ENCODE measurements around the gene SLC6A19. TPM values are rescaled to one million over a fixed set of nuclear protein-coding genes. Genes with fewer than 3 reads are reported as not detected.

SLC6A19 gene
- total RNA-seq, 1 experiment from 2014 or later: not detected

- Histone ChIP-seq H3K36me3 (ENCODE audit: insufficient read depth, low read length, poor library complexity, severe bottlenecking) (no peaks in the 10 kb centered on the region), H3K4me1 (ENCODE audit: insufficient read depth, low read length, poor library complexity, severe bottlenecking) (no peaks in the 10 kb centered on the region), H3K9me3 (ENCODE audit: low read depth, low read length, poor library complexity, severe bottlenecking) (no peaks in the 10 kb centered on the region), H3K27me3 (replicated peaks; ENCODE audit: insufficient read depth, low read depth, low read length, poor library complexity) (no peaks in the 10 kb centered on the region), H3K4me3 (ENCODE audit: low read depth, low read length, poor library complexity, severe bottlenecking) (no peak overlapping the region), H3K27ac (ENCODE audit: low read depth, low read length, poor library complexity, severe bottlenecking) (no peak overlapping the region)
- TF ChIP-seq CTCF (conservative IDR thresholded peaks at IDR 0.05; ENCODE audit: low read depth, low read length) (no peak), EZH2 (IDR thresholded peaks at IDR 0.05; ENCODE audit: borderline replicate concordance, low read depth, low read length, poor library complexity, severe bottlenecking) (no peak)
- ChIA-PET CTCF (interaction anchor here (0.6 kb wide), 1 partner anchor 493 kb away, joined by 3 read pairs; no protein-coding TSS in a partner anchor), POLR2A (ENCODE audit: low non-redundant PET) (no interaction called here)
- intact Hi-C loops (cut with micrococcal nuclease; ENCODE audit: unreplicated experiment): no loop called here
- no peak for DNase-seq (ENCODE audit: low spot score)
- BruUV-seq (replicated peaks): no TSS peak
Observed at GRCh38 chr5:1165864-1166263, 35.5 kb upstream of the SLC6A19 start.

GRCh38 chr5:1166370-1166769 is 35.0 kb upstream of the SLC6A19 start:
- CTCF ChIA-PET: interaction anchor here (1.7 kb wide), 1 partner anchor 232 kb away, joined by 10 read pairs; no protein-coding TSS in a partner anchor
- DNase-seq (ENCODE audit: low spot score): no peak
- Histone ChIP-seq H3K4me3 (ENCODE audit: low read depth, low read length, poor library complexity, severe bottlenecking) (no peak overlapping the region), H3K9me3 (ENCODE audit: low read depth, low read length, poor library complexity, severe bottlenecking) (no peaks in the 10 kb centered on the region), H3K27ac (ENCODE audit: low read depth, low read length, poor library complexity, severe bottlenecking) (no peak overlapping the region), H3K4me1 (ENCODE audit: insufficient read depth, low read length, poor library complexity, severe bottlenecking) (no peaks in the 10 kb centered on the region), H3K36me3 (ENCODE audit: insufficient read depth, low read length, poor library complexity, severe bottlenecking) (no peaks in the 10 kb centered on the region), H3K27me3 (replicated peaks; ENCODE audit: insufficient read depth, low read depth, low read length, poor library complexity) (no peaks in the 10 kb centered on the region)
- intact Hi-C loops (cut with micrococcal nuclease; ENCODE audit: unreplicated experiment): no loop called here
- POLR2A ChIA-PET (ENCODE audit: low non-redundant PET): no interaction called here
- no peak for TF ChIP-seq EZH2 (IDR thresholded peaks at IDR 0.05; ENCODE audit: borderline replicate concordance, low read depth, low read length, poor library complexity, severe bottlenecking)
- no peak for TF ChIP-seq CTCF (conservative IDR thresholded peaks at IDR 0.05; ENCODE audit: low read depth, low read length)
- BruUV-seq (replicated peaks): no TSS peak

- ChIA-PET POLR2A (ENCODE audit: low non-redundant PET) (no interaction called here), CTCF (interaction anchor here (0.6 to 1.7 kb wide), 6 partner anchors 33 to 478 kb away, joined by 3 to 10 read pairs (median 4); no protein-coding TSS in a partner anchor)
- Histone ChIP-seq H3K4me3 (ENCODE audit: low read depth, low read length, poor library complexity, severe bottlenecking) (no peak overlapping the region), H3K36me3 (ENCODE audit: insufficient read depth, low read length, poor library complexity, severe bottlenecking) (no peaks in the 10 kb centered on the region), H3K4me1 (ENCODE audit: insufficient read depth, low read length, poor library complexity, severe bottlenecking) (no peaks in the 10 kb centered on the region), H3K9me3 (ENCODE audit: low read depth, low read length, poor library complexity, severe bottlenecking) (no peaks in the 10 kb centered on the region), H3K27ac (ENCODE audit: low read depth, low read length, poor library complexity, severe bottlenecking) (no peak overlapping the region), H3K27me3 (replicated peaks; ENCODE audit: insufficient read depth, low read depth, low read length, poor library complexity) (no peaks in the 10 kb centered on the region)
- no TSS peak for BruUV-seq (replicated peaks)
- intact Hi-C loops (cut with micrococcal nuclease; ENCODE audit: unreplicated experiment): loop anchor here (1.0 kb wide), 1 partner anchor 244 kb away; no protein-coding TSS in a partner anchor
- no peak for DNase-seq (ENCODE audit: low spot score)
- no peak for TF ChIP-seq CTCF (conservative IDR thresholded peaks at IDR 0.05; ENCODE audit: low read depth, low read length)
- no peak for TF ChIP-seq EZH2 (IDR thresholded peaks at IDR 0.05; ENCODE audit: borderline replicate concordance, low read depth, low read length, poor library complexity, severe bottlenecking)
Observed at GRCh38 chr5:1167361-1167727, 34.1 kb upstream of the SLC6A19 start.

All from A673 (cell line).